COR-L47 (cell line): Measurements from ENCODE around the gene UNC13A.

Experiments
- DNase-seq: peaks from one replicate; lab custom pipeline; 2025; lab: John Stamatoyannopoulos, UW

Gene UNC13A

GRCh38 chr19:17669419-17669818, 18.7 kb downstream of the UNC13A start:
- DNase-seq = no peak

- no peak for DNase-seq
These were observed 23.1 kb downstream of the UNC13A start for GRCh38 chr19:17665058-17665457.

DNA sequence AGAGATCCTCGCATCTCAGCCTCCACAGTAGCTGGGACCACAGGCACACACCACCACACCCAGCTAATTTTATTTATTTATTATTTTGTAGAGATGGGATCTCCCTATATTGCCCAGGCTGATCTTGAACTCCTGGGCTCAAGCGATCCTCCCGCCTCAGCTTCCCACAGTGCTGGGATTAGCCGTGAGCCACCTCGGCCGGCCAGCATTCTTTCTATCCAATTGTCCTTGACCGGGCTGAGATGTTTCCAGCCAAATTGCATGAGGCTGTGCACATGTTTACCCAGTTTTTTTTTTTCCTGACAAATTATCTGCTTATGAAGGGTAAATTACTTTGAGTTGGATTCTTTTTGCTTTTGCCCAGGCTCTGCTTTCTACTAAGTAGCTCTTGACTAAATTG, 28.2 kb downstream of the UNC13A start:
- no peak for DNase-seq

DNA sequence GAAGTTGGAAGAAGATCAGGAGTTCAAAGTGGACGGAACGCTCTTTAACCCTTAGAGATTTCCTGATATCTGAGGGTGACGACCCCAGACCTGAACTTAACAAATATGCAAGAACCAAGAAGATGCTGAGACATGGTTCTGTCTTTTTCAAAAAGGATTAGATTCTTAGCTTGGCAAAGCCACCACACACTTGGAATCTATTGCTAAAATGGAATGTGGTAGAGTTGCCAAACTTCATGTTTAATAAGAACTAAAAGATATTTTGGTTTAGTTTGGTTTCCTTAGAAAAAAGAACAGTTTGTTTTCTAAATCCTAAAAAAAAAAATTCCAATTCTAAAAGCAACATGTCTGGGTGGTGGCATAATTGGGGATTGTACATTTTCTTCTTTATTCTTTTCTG, 29.5 kb downstream of the UNC13A start:
- no peak for DNase-seq

- DNase-seq = no peak
These were observed 29.9 kb downstream of the UNC13A start for GRCh38 chr19:17658240-17658639.

DNA sequence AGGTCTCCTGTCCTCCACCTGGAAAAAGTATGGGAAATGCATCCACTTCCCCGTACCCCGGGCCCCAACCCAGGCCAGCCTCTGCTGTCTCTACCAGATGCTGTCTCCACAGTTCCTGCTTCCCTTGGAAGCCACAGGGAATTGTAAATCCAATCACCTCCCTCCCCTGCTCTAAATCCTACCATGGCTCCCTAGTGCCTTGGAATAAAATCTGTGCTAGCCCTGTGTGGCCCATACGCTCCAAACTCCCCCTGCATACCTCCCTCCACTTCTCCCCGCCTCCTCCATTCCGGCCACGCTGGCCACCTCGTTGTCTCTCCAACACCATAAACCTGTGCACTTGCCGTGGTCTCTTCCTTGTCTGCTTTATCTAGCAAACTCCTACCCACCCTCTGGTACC, 31.2 kb downstream of the UNC13A start:
- no peak for DNase-seq

DNA sequence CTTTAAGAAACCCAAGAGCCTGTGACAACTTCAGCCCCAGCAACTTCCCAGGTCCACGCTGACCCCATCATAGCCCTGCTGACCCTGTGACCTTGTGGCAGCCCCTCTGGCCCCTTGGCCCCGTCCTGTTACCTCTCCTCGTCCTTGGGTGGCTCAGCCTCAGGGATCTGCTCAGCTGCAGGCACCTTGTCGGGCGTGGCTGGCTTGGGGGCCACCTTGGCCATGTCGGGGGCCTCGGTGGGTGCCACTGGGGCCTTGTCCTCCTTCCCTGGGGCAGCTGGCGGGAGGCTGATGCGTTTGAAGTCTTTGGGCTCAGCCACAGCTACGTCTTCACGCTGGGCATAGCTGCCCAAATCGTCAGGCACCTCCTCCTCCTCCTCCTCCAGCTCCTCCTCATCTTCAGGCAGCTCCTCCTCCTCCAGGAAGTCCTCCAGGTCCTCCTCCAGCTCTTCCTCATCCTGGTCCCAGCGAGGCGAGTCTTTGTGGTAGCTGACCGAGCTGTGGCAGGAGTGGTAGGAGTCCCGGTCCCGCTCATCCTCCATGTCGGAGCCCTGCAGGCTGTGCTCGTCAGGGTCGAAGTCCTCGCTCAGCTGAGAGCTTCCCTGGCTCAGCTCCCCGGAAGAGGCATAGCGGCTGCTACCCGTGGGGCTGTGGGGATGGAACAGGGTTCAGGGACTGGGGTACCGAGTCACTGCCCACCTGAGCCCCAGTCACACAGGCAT, 32.2 kb downstream of the UNC13A start:
- DNase-seq = no peak

DNA sequence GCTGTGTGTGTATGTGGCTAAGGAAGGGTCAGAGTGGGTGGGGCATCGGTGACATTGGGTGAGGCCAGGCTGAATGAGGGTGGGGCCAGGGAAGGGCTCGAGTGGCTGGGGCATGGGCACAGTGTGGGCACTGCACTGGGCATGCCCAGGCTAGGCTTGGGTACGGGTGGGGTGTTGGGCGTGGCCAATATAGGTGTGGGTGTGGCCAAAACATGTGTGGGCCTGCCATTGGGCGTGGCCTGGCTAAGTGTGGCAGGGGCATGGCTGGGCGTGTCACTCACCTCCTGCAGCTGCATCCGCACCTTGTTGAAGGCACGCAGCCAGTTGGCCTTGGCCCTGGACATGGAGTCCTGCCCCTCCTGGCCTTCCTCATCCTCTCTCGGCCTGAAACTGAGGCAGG, 33.2 kb downstream of the UNC13A start:
- no peak for DNase-seq

GRCh38 chr19:17652627-17653026, 35.5 kb downstream of the UNC13A start:
- no peak for DNase-seq

- DNase-seq = no peak
These were observed 39.4 kb downstream of the UNC13A start for GRCh38 chr19:17648786-17649185.

- no peak for DNase-seq
These were observed 40.0 kb downstream of the UNC13A start for GRCh38 chr19:17648097-17648660.

DNA sequence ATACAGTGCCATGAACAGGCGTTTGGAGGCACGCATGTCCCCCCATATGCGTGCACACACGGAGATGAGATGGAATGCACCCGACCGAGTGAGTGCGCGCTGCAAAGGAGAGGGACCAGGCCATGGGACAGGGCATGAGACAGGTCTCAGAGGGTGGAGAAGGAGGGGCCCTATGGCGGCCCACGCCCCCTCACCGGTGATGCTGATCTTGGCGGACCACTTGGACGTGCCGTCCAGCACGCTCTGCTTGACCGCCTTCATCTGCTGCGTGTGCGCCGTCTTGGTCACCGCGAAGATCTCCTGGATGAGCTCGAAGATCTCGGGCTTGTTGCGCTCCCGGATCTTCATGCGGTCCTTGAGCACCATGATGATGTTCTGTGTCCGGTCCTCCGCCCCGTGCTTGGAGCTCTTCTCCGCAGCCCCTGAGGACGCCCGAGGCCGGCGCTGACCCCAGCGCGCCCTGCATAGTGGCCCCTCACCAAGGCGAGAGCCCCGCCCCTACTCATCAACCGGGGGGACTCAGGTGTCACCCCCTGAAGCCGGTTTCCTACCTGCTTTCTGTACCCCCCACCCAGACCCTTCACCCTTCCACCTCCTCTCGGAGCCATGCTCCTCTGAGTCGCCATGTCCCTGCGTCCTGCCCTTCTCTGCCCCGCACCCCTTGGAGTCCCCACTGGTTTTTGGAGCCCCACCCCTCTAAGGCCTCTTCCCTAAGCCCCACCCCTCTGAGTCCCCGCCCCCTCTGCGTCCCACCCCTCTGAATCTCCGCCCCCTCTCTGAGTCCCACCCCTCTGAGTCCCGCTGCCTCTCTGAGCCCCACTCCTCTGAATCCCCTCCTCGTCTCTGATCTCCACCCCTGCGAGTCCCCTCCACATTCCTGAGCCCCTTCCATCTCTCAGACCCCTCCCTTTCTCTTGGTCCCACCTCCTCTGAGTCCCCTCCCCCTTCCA, 40.8 kb downstream of the UNC13A start:
- DNase-seq = no peak

- DNase-seq = no peak
These were observed 41.7 kb downstream of the UNC13A start for GRCh38 chr19:17646441-17646840.

DNA sequence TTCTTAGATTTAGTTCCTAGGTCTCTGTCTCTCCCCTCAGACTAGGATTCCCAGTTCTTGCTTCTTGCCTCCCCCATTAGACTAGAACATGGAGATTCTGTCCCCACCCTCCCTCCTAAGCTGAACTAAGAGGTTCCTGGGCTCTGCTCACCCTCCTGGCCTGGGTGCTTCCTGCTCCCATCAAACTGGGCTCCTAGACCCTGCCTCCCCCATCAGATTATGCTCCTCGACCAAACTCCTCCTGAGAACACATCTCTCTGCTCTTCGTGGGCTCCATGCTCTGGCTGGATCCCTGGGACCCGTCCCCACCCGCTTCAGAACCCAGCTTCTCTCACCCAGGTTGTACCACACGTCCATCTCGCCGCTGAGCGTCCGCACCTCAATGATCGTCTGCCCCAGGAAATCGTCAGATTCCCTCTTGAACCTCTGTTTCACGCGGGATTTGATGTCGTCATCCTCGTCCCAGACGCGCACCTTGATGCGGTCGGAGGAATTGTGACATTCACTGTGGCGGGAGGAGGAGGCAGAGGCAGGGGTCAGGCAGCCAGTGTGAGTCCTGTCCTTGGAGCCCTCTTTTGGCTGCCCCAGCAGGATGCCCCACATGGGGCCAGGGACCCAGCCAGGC, 42.7 kb downstream of the UNC13A start:
- DNase-seq = no peak

- DNase-seq = no peak
These were observed 45.5 kb downstream of the UNC13A start for GRCh38 chr19:17642656-17643055.

DNA sequence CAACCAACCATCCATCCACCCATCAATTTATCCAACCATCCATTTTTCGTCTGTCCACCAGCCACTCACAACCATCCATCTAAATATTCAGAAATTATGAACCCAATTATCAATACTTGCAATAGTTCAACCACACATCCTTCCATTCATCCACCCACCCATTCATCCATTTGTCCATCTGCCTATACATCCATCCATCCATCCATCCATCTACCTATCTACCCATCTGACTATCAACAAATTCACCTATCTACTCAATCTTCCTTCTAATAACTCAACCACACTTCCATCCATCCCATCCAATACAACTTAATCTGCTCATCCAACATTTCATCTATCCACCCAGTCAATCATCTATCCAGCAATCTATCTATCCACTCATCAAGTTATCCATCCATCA, 46.3 kb downstream of the UNC13A start:
- DNase-seq = no peak

GRCh38 chr19:17641181-17641580, 47.0 kb downstream of the UNC13A start:
- no peak for DNase-seq

GRCh38 chr19:17633700-17634099, 54.5 kb downstream of the UNC13A start:
- DNase-seq = no peak

DNA sequence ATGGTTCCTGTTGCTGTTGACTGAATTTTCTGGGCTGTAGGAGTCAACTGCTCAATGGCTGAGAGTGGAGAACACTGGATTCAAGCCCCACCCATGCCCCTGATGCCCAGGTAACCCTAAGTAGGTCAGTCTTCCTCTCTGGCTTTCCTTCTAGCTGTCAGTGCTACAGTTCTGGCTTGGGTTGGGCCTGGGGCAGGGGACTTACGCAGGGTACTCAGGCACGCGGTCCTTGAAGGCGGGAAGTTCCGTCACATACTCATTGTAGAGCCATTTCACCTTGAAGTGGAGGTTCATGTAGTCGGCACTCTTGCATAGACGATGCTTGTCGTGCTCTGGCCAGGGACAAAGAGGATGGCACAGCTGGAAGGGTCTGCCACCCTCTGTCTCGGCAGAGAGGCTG, 55.6 kb downstream of the UNC13A start:
- DNase-seq = no peak

DNA sequence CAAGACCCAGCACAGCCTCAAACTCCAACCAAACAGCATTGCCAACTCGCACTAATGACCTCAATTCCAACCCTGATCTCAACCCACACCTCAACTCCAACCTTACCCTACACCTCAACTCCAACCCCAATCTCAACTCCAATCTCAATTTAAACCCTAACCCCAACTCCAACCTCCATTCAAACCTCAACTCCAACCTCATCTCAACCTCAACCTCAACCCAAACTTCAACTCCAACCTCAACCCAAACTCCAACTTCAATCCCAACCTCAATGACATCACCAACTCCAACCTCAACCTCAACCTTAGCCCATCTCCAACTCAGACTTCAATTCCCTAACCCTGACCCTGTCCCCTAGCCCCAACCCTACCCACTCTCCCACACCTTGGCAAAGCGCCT, 58.4 kb downstream of the UNC13A start:
- DNase-seq = no peak

DNA sequence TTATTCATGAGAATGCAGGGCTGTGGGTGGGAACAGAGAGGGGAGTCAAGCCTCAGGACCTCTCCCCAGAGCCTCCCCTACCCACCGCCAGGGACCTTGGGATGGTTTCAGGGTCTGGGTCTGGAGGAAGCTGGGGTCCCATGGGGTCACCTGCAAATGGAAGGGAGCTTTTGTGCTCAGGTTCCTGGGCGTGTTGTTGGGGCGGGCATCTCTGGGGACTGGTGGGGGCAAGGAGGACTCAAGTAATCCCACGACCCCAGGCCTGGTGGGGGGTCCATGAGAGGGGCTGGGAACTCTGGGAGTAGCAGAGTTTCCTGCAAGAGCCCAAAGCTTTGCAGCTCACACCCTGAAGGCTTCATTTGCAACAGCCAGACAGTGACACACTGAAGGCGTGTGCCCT, 60.2 kb downstream of the UNC13A start:
- DNase-seq = no peak

DNA sequence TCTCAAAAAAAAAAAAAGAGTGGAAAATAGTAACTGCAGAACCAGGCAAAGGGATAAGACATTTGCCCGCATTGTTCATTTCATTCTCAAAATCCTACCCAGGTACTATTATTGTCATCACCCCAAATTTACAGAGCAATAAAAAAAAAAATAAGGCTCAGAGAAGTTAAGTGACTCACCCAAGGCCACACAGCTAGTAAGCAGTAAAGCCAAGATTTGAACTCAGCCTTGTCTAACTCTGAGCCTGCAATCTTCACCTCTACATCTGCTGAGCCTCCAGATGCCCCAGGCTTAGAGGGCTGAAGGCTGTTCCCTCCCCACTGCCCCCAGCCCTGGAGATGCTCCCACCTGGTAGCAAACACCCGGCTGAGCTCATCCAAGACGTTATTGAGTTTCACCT, 61.0 kb downstream of the UNC13A start:
- no peak for DNase-seq
